Suprapubic skin (tissue), 4 donors: ENCODE results near the gene PPP2R1B.

Experiments
- POLR2A ChIP-seq, 2 donors: fragments of 450-650 bp; IDR thresholded peaks; one replicate each; pipeline ENCODE4 v1.6.1; 2017; ENCODE audit warnings: antibody characterized with exemption in 2 of 2, mild to moderate bottlenecking in 2 of 2, moderate library complexity in 2 of 2
- POLR2AphosphoS5 ChIP-seq, 3 donors: sonication (generic); formaldehyde crosslinking; IDR thresholded peaks; one replicate each; pipeline ENCODE4 v1.6.1; 2017; ENCODE audit warnings: antibody characterized with exemption in 3 of 3
- TF ChIP-seq, protein P1 (sequence below), 2 donors: fragments of 200-600 bp in 1 of 2; fragments of 450-650 bp in 1 of 2; sonication (generic) in 1 of 2; IDR thresholded peaks; one replicate each; pipeline ENCODE4 v1.5.1; 2016 to 2019; ENCODE audit warnings: antibody characterized with exemption in 2 of 2, mild to moderate bottlenecking in 1 of 2, moderate library complexity in 1 of 2

- TF ChIP-seq POLR2AphosphoS5 (IDR thresholded peaks at IDR 0.05) = no peak
- TF ChIP-seq, protein P1, sequence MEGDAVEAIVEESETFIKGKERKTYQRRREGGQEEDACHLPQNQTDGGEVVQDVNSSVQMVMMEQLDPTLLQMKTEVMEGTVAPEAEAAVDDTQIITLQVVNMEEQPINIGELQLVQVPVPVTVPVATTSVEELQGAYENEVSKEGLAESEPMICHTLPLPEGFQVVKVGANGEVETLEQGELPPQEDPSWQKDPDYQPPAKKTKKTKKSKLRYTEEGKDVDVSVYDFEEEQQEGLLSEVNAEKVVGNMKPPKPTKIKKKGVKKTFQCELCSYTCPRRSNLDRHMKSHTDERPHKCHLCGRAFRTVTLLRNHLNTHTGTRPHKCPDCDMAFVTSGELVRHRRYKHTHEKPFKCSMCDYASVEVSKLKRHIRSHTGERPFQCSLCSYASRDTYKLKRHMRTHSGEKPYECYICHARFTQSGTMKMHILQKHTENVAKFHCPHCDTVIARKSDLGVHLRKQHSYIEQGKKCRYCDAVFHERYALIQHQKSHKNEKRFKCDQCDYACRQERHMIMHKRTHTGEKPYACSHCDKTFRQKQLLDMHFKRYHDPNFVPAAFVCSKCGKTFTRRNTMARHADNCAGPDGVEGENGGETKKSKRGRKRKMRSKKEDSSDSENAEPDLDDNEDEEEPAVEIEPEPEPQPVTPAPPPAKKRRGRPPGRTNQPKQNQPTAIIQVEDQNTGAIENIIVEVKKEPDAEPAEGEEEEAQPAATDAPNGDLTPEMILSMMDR (IDR thresholded peaks at IDR 0.05) = no peak
- TF ChIP-seq POLR2A (IDR thresholded peaks at IDR 0.05) = no peak
Measured at GRCh38 chr11:111749646-111750045, 16.5 kb downstream of the PPP2R1B start.
